ENCODE measurements around the gene MUTYH.

Gene MUTYH

DNA sequence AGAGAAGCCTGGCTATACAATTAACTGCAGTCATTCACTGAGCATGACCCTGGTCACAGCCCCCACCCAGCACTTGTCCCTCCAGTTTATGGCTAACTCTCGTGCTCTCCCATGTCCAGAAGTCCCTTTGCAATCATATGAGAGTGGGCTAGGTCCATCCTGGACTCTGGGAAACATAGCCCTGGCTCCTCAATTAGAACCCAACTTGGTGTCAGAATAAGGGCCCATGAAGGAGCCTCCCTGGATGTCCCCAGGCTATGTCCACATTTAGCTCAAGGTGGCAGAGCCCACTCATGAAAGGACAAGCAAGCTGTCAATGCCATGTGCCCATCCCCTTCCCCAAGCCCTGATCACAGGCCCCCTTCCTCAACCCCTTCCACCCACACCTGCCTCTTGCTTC, 40.9 kb downstream of the MUTYH start:
- no peak for TF ChIP-seq CREB1 (IDR thresholded peaks at IDR 0.05; ENCODE audit: low read depth)
- TF ChIP-seq TCF12 (IDR thresholded peaks at IDR 0.05; ENCODE audit: low read depth), result no peak
- TF ChIP-seq, protein P1, sequence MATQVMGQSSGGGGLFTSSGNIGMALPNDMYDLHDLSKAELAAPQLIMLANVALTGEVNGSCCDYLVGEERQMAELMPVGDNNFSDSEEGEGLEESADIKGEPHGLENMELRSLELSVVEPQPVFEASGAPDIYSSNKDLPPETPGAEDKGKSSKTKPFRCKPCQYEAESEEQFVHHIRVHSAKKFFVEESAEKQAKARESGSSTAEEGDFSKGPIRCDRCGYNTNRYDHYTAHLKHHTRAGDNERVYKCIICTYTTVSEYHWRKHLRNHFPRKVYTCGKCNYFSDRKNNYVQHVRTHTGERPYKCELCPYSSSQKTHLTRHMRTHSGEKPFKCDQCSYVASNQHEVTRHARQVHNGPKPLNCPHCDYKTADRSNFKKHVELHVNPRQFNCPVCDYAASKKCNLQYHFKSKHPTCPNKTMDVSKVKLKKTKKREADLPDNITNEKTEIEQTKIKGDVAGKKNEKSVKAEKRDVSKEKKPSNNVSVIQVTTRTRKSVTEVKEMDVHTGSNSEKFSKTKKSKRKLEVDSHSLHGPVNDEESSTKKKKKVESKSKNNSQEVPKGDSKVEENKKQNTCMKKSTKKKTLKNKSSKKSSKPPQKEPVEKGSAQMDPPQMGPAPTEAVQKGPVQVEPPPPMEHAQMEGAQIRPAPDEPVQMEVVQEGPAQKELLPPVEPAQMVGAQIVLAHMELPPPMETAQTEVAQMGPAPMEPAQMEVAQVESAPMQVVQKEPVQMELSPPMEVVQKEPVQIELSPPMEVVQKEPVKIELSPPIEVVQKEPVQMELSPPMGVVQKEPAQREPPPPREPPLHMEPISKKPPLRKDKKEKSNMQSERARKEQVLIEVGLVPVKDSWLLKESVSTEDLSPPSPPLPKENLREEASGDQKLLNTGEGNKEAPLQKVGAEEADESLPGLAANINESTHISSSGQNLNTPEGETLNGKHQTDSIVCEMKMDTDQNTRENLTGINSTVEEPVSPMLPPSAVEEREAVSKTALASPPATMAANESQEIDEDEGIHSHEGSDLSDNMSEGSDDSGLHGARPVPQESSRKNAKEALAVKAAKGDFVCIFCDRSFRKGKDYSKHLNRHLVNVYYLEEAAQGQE (IDR thresholded peaks at IDR 0.05; ENCODE audit: low read depth), result no peak
- no peak for TF ChIP-seq ZBTB7A (IDR thresholded peaks at IDR 0.05; ENCODE audit: low read depth)

DNA sequence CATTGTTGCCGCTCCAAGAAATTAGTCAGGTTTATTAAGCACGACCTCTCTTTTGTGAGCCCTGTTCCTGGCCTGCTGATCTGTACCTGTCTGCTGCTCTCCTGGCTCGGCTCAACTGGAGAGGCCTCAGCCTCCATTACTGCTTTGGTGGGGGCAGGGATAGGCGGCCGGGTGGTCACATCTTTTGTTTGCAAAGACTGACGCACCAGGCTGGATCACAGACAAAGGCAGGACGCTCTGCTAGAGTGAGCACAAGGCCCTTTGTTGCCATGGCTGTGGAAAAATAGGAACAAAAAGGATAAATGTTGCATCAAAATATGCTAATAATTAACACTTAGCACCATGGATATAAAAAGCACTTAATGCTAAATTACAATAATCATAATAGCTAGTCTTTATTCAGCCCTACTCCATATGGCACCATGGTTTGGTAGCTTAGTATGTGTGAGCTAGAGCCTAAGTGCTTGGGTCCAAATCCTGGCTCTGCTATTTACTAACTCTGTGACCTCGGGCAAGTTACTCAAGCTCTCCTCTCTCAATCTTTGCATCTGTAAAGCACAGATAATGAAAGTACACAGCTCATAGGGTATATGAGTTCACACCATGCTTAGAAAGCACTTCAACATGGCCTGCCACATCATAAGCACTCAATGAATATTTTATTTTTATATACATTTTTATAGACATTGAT, 42.4 kb downstream of the MUTYH start:
- TF ChIP-seq YY1 (IDR thresholded peaks at IDR 0.05; ENCODE audit: low read depth) (no peak), TEAD4 (IDR thresholded peaks at IDR 0.05) (no peak), NFIC (IDR thresholded peaks at IDR 0.05) (no peak), FOXM1 (IDR thresholded peaks at IDR 0.05; ENCODE audit: borderline replicate concordance, low read depth) (no peak), ZBTB7A (IDR thresholded peaks at IDR 0.05; ENCODE audit: low read depth) (no peak), EP300 (IDR thresholded peaks at IDR 0.05; ENCODE audit: borderline replicate concordance) (no peak), RAD21 (IDR thresholded peaks at IDR 0.05; ENCODE audit: low read depth) (no peak), CEBPB (IDR thresholded peaks at IDR 0.05) (no peak), EGR1 (IDR thresholded peaks at IDR 0.05) (no peak), CREB1 (IDR thresholded peaks at IDR 0.05; ENCODE audit: low read depth) (no peak), TAF1 (IDR thresholded peaks at IDR 0.05; ENCODE audit: low read depth) (no peak)
- TF ChIP-seq, protein P2, sequence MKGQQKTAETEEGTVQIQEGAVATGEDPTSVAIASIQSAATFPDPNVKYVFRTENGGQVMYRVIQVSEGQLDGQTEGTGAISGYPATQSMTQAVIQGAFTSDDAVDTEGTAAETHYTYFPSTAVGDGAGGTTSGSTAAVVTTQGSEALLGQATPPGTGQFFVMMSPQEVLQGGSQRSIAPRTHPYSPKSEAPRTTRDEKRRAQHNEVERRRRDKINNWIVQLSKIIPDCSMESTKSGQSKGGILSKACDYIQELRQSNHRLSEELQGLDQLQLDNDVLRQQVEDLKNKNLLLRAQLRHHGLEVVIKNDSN (IDR thresholded peaks at IDR 0.05), result no peak
- TF ChIP-seq, protein P1 (IDR thresholded peaks at IDR 0.05; ENCODE audit: low read depth), result no peak

DNA sequence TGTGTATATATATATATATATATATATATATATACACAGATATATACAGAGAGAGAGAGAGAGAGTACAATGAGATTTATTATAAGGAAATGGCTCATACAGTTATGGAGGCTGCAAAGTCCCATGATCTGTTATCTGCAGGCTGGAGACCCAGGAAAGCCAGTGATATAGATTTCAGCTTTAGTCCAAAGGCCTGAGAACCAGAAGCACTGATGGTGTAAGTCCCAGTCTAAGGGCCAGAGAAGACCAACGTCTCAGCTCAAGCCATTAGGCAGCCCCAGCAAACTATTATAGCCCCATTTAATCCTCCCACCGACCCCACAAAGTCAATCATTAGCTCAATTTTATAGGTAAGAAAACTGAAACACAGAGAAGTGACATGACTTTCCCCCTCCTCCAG, 48.5 kb downstream of the MUTYH start:
- TF ChIP-seq CEBPB (IDR thresholded peaks at IDR 0.05), result no peak
- TF ChIP-seq CREB1 (IDR thresholded peaks at IDR 0.05; ENCODE audit: low read depth), result no peak
- TF ChIP-seq YY1 (IDR thresholded peaks at IDR 0.05; ENCODE audit: low read depth), result no peak
- no peak for TF ChIP-seq ZBTB7A (IDR thresholded peaks at IDR 0.05; ENCODE audit: low read depth)
- no peak for TF ChIP-seq TEAD4 (IDR thresholded peaks at IDR 0.05)
- no peak for TF ChIP-seq EGR1 (IDR thresholded peaks at IDR 0.05)
- no peak for TF ChIP-seq TAF1 (IDR thresholded peaks at IDR 0.05; ENCODE audit: low read depth)
- TF ChIP-seq, protein P1 (IDR thresholded peaks at IDR 0.05; ENCODE audit: low read depth), result no peak
- TF ChIP-seq FOXM1 (IDR thresholded peaks at IDR 0.05; ENCODE audit: borderline replicate concordance, low read depth), result no peak
- TF ChIP-seq, protein P2 (IDR thresholded peaks at IDR 0.05), result no peak
- TF ChIP-seq, protein P3, sequence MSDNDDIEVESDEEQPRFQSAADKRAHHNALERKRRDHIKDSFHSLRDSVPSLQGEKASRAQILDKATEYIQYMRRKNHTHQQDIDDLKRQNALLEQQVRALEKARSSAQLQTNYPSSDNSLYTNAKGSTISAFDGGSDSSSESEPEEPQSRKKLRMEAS (IDR thresholded peaks at IDR 0.05), result no peak
- no peak for TF ChIP-seq EP300 (IDR thresholded peaks at IDR 0.05; ENCODE audit: borderline replicate concordance)
- no peak for TF ChIP-seq TCF12 (IDR thresholded peaks at IDR 0.05; ENCODE audit: low read depth)
- TF ChIP-seq NFIC (IDR thresholded peaks at IDR 0.05), result no peak

DNA sequence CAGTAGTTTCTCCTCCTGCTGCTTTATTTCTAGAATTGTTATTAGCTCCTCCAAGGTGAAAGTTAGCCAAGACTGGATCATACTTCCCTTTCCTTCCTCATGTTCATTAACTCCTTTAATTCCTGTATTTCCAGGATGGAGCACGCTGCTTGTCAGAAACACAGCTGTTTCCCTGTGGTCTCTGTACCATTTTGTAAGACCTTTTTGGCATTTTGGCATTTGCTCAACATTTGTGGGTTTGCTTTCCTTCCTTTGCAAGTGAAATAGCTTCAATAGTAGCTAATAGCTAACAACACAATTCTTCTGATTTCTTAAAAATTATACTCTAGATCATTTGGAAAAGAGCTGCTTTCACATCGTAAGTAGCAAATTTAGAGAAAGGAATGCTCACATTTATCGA, 57.9 kb downstream of the MUTYH start:
- TF ChIP-seq RAD21 (IDR thresholded peaks at IDR 0.05; ENCODE audit: low read depth) (no peak), EP300 (IDR thresholded peaks at IDR 0.05; ENCODE audit: borderline replicate concordance) (no peak), NFIC (IDR thresholded peaks at IDR 0.05) (no peak), TEAD4 (IDR thresholded peaks at IDR 0.05) (no peak), CREB1 (IDR thresholded peaks at IDR 0.05; ENCODE audit: low read depth) (no peak), TCF12 (IDR thresholded peaks at IDR 0.05; ENCODE audit: low read depth) (no peak), FOXM1 (IDR thresholded peaks at IDR 0.05; ENCODE audit: borderline replicate concordance, low read depth) (no peak), YY1 (IDR thresholded peaks at IDR 0.05; ENCODE audit: low read depth) (no peak), CEBPB (IDR thresholded peaks at IDR 0.05) (no peak), TAF1 (IDR thresholded peaks at IDR 0.05; ENCODE audit: low read depth) (no peak), ZBTB7A (IDR thresholded peaks at IDR 0.05; ENCODE audit: low read depth) (no peak), EGR1 (IDR thresholded peaks at IDR 0.05) (no peak)
- TF ChIP-seq, protein P1 (IDR thresholded peaks at IDR 0.05; ENCODE audit: low read depth), result no peak
- TF ChIP-seq, protein P3 (IDR thresholded peaks at IDR 0.05), result no peak
- TF ChIP-seq, protein P2 (IDR thresholded peaks at IDR 0.05), result no peak
